Measurements from ENCODE around the gene NOD1. TPM values are rescaled to one million over a fixed set of nuclear protein-coding genes. Genes with fewer than 3 reads are reported as not detected.

NOD1 gene
- total and polyA plus RNA-seq, 2 of the 8 experiments (the other 6 are each of a cell fraction or from before 2014, with no cell fraction given): 3.8 to 6.5 TPM

DNA sequence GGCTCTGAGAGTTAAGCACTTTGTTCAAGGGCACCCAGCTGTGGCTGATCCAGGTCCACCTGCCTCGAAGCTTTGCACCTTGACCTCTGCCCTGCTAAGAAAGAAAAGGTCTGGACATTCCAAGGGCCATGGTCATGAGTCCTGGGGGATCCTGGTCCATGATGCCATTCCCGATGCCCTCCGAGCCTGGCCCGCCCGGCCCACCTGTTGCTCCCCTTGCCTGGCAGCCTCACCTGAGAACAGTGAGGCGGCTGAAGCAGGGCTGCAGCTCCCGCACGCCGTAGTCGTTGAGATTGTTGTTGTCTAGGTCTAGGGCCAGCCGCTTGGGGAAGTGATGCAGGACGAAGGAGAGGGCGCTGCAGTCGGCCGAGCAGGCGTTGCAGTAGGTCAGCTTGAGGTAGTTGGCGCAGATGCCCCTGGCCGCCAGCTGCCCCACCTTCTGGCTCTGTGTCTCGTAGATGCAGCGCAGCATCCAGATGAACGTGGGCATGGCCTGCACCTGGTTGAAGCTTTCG, 27.5 kb downstream of the NOD1 start:
- H3K4me3 ChIP-seq (ENCODE audit: extremely low read depth in 1 of 4, insufficient read depth in 2 of 4, low read depth in 3 of 4, low read length in 4 of 4): no peak overlapping the region
- no peaks in the 10 kb centered on the region for H3K9me3 ChIP-seq (ENCODE audit: insufficient read depth in 2 of 2, low read depth in 1 of 2, low read length in 1 of 2)
- H3K4me1 ChIP-seq (replicated peaks in 1 of 4; ENCODE audit: control insufficient read depth in 3 of 4, insufficient read depth in 4 of 4, low read length in 3 of 4): peaks cover 0 to 9% (median 3%) of the 10 kb centered on the region in 4 experiments; a peak in 3 of 7 replicates
- no peaks in the 10 kb centered on the region for H3K27me3 ChIP-seq (replicated peaks in 1 of 4; ENCODE audit: control insufficient read depth in 3 of 4, extremely low read depth in 1 of 4, insufficient read depth in 3 of 4, low read length in 3 of 4)
- no peak overlapping the region for H3K14ac ChIP-seq (ENCODE audit: insufficient read length)
- no peaks in the 10 kb centered on the region for H3K23me2 ChIP-seq (ENCODE audit: low read depth, low read length)
- H4K8ac ChIP-seq (ENCODE audit: extremely low read depth, insufficient read depth, low read length): no peak overlapping the region; the same call in 1 of the 2 replicates
- FAIRE-seq: no peak
- H3K27ac ChIP-seq (ENCODE audit: low read depth, low read length): no peak overlapping the region
- no peak overlapping the region for H3K56ac ChIP-seq (replicated peaks; ENCODE audit: insufficient read length, low read depth, low read length)
- 93% methylated on average over 20 of the region's 22 CpGs; no CpG with 5 or more reads in 1 of the 2 experiments for WGBS, 2 experiments (ENCODE audit: extremely low coverage in 1 of 2, insufficient coverage in 1 of 2, insufficient read length in 1 of 2, insufficient replicate concordance in 2 of 2, low coverage in 1 of 2, low lambda C conversion rate in 2 of 2, missing lambda C conversion rate in 1 of 2)
- no peak overlapping the region for H3K4ac ChIP-seq (replicated peaks; ENCODE audit: insufficient read length, low read depth, low read length)
- no peak overlapping the region for H3K9ac ChIP-seq (replicated peaks in 1 of 4; ENCODE audit: extremely low read depth in 1 of 4, low read depth in 3 of 4, low read length in 3 of 4)
- TF ChIP-seq ATF3 (IDR thresholded peaks at IDR 0.05; ENCODE audit: insufficient read depth, low read depth, low read length) (no peak), POU5F1 (IDR thresholded peaks at IDR 0.05; ENCODE audit: low read depth, low read length) (no peak), SP1 (IDR thresholded peaks at IDR 0.05; ENCODE audit: low read depth, low read length) (no peak), SUZ12 (IDR thresholded peaks at IDR 0.05; ENCODE audit: low read length) (no peak), KDM4A (IDR thresholded peaks at IDR 0.05; ENCODE audit: low read depth, low read length, severe bottlenecking) (no peak), KDM1A (IDR thresholded peaks at IDR 0.05; ENCODE audit: borderline replicate concordance, low read length) (no peak)
- H4K91ac ChIP-seq (replicated peaks; ENCODE audit: insufficient read length, low read length): no peak overlapping the region
- H2AFZ ChIP-seq (ENCODE audit: low read length): no peak overlapping the region
- CTCF ChIA-PET (ENCODE audit: partially characterized antibody): interaction anchor here (0.6 to 1.8 kb wide), 4 partner anchors 15 to 634 kb away, joined by 3 to 5 read pairs (median 3); no protein-coding TSS in a partner anchor
- H2BK12ac ChIP-seq (ENCODE audit: low read depth, low read length): no peak overlapping the region
- no peak overlapping the region for H2BK5ac ChIP-seq (ENCODE audit: low read depth, low read length)
- DNase-seq (ENCODE audit: low read depth in 1 of 2, low spot score in 2 of 2): no peak
- H2BK120ac ChIP-seq (replicated peaks; ENCODE audit: low read depth, low read length): no peak overlapping the region
- 0 out of 2 replicates have a peak, but pooled peaks cover 3% of the 10 kb centered on the region for H3K79me1 ChIP-seq (ENCODE audit: low read depth, low read length)
- H3K23ac ChIP-seq (ENCODE audit: insufficient read length): no peak overlapping the region
- no peak overlapping the region for H2BK20ac ChIP-seq (ENCODE audit: low read length)
- H3K36me3 ChIP-seq (ENCODE audit: control insufficient read depth in 2 of 4, insufficient read depth in 4 of 4, low read length in 3 of 4): 0 out of 8 replicates have a peak, but pooled peaks cover 0 to 2% (median 0%) of the 10 kb centered on the region in 4 experiments
- H2AK5ac ChIP-seq (ENCODE audit: low read depth, low read length): no peak overlapping the region
- H2BK15ac ChIP-seq (ENCODE audit: low read length): no peak overlapping the region
- no peaks in the 10 kb centered on the region for H3K79me2 ChIP-seq (ENCODE audit: control insufficient read depth in 1 of 2, insufficient read depth in 2 of 2, low read length in 2 of 2)
- no peak overlapping the region for H3K4me2 ChIP-seq (ENCODE audit: insufficient read depth in 1 of 2, low read depth in 2 of 2, low read length in 2 of 2)
- no peaks in the 10 kb centered on the region for H4K20me1 ChIP-seq (replicated peaks in 1 of 2; ENCODE audit: control insufficient read depth in 1 of 2, insufficient read depth in 2 of 2, low read length in 2 of 2)
- POLR2A ChIA-PET (ENCODE audit: partially characterized antibody): interaction anchor here (1.7 kb wide), 1 partner anchor 21 kb away, joined by 4 read pairs; no protein-coding TSS in a partner anchor
- no peak overlapping the region for H4K5ac ChIP-seq (ENCODE audit: insufficient read length, low read depth, low read length)
- H3K18ac ChIP-seq (ENCODE audit: extremely low read depth, low read length): no peak overlapping the region; the same call in 1 of the 2 replicates

Measured in H1 (cell line).